Activated CD4-positive, alpha-beta T cell treated with anti-CD3 and anti-CD28 coated beads for 24 hours (primary cell): Measurements from ENCODE around the gene TCEA3.
A peak's percentile ranks its signal among the peaks of the same experiment; 100 is the strongest.

Source experiments
- DNase-seq, 2 donors: peaks; one replicate each; pipeline ENCODE4 v3.0.0-alpha.2; 2020; ENCODE audit warnings: low read depth in 2 of 2

TCEA3 gene

DNA sequence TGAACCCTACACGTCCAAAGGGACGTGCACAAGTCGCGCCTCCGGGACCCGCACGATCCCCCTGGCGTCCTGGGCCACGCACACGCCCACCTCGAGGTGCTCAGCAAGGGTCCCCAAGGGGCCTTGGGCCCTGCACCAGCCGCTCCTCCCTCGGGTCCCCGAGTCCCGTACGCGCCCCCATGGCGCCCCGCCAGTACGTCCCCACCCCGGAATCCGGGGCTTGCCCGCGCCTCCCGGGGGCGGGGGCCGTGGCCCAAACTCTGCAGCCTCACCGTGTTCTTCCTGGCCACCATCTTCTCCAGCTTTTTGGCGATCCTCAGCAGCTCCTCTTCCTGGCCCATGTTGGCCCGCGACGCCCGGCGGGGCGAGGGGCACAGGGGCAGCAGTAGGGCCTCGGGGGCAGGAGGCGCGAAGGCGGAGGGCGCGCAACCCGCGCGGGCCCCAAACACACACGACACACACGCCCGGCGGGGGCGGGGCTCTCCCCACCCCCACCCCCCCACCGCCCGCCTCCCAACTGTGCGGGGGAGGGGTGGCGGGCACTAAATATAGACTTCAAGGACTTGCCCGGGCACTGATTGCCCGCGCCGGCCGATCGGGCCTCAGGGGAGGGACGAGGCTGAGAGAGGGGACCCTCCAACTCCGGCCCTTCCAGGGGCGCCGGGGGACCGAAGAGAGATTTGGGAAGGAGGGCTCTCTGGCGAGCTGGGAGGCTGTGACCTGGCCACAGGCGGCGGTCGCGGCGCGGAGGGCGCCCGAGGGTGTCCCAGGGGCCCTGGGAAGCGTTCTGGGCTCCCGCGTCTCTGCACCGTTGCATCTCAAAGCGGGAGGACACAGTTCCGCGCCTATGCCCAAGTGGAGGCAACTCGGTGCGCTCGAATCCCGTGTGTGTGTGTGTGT, at the start of gene TCEA3:
Gene TCEA3 (minus strand): TSS at position 456 of the 900 bp plus-strand sequence. CDS start 115 bp downstream, at position 341.
- DNase-seq, result peak in 1 of 2 donors; percentile 4

DNA sequence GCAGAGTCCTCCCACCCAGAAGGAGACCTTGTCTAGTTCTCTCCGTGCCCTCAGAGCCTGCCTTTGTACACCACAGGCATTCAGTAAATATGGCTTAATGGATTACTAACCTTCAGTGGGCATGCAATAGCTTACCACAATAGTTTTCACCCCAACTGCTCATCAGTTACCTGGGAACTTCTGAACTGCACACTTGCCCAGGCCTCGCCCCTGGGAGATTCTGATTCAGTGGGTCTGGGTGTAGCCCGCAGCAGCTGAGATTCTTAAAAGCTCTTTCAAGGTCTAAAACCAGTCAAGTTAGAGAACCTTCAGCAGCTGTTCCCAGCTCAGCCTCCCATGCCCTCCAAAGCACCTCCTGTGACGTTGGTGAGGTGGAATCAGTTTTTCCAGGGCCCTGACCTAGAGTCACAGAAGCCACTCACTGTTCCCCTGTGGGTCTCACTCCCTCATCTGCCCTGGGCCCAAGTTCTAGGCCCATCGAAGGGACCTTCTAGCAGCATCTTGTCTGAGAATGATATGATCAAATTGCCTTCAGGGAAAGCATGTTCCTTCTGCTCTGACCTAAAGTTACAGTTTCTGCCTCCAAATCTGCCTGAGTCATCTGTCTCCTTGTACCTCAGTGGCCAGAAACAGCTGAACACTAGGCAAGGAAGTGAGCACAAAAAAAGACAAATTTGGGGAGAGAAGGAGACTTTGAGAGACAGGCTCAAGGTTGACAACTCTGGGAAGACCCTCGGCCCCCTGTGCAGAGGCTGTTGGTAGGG, 48.7 kb upstream of the TCEA3 start:
- DNase-seq, result no peak

DNA sequence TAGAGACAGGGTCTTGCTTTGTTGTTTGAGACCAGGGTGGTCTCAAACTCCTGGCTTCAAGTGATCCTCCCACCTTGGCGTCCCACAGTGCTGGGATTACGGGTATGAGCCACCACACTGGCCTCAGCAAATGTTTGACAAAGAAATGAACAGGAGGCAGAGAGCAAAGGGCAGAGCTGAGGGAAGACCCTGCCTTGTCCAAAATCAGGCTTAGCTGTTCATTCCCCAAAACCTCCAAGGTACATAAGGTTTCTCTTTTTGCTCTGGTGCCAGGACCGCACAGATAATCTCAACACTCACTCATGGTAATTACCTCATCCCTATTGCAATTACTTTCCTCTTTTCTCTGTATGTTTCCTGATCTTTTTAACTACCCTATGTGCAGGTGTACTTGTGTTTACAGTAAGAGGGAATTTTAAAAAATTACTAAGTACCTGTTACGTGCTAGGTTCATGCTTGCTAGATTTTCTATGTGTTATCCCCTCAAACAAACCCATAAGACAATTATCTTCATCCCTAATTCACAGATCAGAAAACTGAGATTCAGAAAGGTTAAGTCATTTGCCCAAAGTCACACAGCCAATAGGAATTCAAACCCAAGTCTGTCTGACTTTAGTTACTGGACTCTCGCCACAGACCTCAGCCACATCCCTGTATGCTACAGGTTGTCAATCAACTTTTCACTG, 47.9 kb upstream of the TCEA3 start:
- DNase-seq, result no peak

DNA sequence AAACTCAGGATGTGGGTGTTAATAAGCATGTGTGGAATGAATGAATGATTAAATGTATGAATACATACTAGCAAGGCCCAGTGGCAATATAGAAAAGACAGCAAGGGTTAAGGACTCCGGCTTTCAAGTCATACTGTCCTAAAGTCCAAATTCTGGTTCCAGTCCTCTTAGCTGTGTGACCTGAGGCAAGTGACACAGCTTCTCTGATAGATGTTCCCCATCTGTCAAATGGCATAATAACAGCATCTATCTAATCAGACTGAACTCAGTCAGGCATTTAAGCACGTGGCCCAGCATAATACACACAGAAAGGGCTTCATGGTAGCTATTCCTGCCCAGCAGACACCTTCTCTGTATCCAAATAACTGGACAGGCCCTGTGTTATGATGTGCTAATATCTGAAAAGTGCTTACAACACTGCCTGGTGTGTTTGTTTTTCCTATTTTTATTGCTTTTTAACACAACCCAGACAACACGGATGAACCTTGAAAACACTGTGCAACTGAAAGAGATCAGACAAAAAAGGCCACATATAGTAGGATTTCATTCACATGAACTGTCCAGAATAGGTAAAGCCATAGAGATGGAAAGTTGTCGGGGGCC, 47.0 kb upstream of the TCEA3 start:
- no peak for DNase-seq

DNA sequence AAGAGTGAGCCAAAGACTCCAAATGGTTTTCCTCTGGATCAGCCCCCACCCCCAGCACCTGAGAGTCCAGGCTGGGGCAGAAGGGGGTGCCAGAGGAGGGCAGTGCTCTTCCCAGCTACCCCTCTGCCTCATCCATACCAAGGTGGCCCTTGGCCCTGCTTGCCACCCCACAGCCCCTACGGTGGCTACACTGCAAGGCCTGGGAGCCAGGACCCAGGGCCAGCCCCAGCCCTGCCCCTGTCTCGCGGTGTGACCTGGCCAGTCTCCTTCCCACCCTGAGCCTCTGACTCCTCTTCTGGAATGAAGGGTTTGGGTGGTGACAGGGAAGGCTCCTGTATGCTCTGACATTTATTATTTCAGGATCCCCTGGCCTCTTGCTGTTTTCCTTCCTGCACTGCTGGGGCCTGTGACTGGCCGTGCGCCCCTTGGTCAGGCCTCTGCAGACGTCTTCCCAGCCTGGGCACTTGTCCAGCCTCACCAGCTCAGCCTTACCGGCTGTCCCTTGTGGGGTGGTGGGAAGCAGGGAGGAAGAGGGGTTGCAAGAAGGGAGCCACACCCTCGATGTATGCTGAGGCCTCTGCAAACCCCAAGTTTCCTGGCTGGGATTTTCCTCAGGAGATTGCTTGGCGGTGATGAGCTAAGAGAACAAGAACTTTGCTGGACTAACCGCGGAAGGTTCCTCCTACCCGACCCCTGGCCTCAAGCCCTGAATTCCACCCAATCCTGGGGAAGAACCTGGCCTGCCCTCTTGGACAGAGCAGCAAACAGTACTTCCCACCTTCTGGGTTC, 45.9 kb upstream of the TCEA3 start:
- no peak for DNase-seq

DNA sequence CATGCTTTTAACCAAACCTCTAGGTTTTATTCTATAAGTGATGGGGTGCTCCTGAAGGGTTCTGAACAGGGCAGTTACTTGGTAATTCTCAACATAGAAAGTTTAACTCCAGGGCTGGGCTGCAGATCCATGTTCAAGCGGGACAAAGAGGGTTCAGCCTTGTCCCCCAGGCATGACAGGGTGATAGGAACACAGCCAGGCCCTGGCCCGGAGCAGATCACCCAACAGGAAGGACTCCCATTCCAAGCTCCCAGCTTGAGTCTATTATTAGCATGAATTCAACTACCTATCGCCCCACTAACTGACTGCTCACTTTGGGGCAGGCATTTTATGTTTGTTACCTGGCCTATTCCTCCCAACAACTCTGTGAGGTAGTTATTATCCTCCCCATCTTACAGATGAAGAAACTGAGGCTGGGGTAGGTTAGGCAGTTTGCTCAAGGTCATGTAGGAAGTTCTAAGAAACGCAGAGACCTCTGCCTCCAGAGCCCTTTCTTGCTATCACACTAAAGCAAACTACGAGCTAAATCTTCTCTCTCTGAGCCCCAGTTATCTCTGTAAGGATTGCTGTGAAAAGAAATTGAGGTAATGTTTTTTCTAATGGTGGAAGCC, 44.9 kb upstream of the TCEA3 start:
- DNase-seq, result no peak

DNA sequence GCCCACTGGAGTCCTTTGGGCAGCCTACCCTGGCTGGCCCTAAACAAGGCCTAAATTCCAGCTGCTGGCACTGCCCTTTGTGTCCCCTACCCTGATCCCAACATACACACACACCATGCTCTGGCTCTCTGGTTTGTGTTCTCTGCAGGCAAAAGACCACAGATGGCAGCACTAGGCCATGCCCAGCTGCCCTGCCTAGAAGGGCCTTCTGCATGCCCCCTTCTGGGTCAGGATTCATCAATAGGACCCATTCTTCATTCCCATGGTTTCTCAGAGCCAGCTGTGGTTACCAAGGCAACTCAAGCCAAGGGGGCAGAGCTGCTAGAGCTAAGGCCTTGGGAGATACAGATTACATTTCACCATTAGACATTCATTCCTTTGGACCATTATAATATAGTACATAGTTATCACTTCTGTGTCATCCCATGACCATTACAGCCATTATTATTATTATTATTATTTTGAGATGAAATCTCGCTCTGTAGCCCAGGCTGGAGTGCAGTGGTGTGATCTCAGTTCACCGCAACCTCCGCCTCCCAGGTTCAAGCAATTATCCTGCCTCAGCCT, 42.0 kb upstream of the TCEA3 start:
- no peak for DNase-seq

DNA sequence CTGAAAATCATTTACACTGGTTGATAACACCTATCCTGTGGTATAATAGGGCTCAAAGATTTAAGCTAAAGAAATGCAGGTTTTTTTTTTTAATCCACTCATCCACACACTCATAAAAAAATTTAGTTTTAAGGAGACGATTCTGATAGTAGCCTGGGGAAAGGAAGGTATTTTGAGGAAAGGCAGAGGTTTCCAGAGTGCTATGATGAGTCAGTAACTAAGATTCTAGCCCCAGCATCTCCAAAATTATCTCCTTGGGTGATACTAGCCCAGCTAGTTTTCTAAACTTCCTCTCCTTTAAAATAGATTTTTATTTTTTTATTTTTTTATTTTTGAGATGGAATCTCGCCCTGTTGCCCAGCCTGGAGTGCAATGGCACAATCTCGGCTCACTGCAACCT, 38.7 kb upstream of the TCEA3 start:
- DNase-seq, result no peak

DNA sequence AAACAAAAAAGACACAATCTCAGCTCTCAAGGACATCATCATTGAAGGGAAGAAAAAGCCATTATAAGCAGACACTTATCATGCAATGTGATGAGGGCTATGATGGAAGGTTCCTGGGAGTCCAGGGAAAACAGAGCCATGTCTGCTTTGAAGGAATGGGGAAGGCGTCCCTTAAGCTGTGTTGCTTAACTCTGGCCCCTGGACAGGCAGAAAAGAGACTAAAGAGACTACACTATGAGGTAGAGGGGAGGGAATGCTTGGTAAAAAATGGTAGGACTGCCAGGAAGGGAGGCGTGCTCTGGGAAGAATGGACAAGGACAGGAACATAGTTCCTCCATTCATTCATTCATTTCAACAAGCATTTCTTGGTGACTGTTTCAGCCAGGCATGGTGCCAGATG, 38.2 kb upstream of the TCEA3 start:
- DNase-seq, result no peak

DNA sequence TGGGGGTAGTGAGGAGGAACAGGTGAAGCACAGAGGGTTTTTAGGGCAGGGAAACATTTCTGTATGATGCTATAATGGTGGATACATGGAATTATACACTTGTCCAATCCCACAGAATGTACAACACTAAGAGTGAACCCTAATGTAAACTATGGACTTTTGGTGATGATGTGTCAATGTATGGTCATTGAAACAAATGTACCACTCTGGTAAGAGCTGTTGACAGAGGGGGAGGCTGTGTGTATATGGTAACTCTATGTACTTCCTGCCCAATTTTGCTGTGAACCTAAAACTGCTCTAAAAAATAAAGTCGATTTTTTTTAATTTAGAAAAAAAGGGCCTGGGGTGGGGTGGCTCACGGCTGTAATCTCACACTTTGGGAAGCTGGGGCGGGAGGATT, 36.5 kb upstream of the TCEA3 start:
- no peak for DNase-seq

DNA sequence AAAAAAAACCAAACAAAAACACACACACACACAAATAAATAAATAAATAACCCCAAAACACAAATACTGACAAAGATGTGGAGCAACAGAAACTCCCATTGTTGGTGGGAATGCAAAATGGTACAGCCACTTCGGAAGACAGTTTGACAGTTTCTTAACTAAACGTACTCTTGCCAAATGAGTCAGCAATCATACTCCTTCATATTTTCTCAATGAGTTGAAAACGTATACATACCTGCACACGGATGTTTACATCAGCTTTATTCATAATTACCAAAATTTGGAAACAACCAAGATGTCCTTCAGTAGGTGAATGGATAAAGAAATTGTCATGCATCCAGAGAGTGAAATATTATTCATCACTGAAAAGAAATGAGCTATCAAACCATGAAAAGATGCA, 36.0 kb upstream of the TCEA3 start:
- DNase-seq, result no peak

DNA sequence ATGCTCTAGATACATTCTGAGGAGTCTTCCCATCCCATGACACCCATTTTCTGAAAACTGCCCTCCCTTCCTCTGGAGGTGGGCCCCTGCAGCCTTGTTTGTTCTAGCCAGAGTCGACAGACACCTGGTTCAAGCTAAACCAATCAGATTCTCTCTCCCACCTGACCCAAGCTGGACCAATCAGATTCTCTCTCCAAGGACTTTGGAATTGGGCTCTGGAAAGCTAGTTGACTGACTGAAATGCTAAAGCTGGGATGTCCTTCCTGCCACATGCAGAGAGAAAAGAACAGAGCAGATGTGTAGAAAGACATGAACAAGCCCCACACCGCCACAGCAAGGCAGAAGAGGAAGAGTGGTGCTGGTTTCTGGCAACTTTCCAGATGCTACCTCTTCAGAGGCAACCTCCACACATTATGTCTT, 34.8 kb upstream of the TCEA3 start:
- DNase-seq, result no peak

DNA sequence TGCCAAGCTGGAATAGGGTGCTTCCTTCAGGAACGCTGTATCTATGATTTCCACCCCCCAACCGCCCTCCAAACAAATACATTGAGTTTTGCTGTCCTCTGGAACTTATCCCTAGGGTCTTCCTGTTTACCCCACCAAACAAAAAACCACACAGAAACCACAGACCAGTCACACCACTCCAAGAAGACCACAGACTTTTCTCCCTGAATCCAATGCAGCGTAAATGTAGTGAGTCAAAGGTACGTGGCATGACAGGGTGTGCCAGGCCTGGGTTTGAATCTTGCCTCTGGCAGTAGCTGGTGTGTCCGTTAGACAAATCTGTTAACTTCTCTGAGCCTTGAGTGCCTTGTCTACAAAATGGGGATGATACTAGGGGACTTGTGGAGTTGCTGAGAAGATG, 31.7 kb upstream of the TCEA3 start:
- DNase-seq, result no peak

DNA sequence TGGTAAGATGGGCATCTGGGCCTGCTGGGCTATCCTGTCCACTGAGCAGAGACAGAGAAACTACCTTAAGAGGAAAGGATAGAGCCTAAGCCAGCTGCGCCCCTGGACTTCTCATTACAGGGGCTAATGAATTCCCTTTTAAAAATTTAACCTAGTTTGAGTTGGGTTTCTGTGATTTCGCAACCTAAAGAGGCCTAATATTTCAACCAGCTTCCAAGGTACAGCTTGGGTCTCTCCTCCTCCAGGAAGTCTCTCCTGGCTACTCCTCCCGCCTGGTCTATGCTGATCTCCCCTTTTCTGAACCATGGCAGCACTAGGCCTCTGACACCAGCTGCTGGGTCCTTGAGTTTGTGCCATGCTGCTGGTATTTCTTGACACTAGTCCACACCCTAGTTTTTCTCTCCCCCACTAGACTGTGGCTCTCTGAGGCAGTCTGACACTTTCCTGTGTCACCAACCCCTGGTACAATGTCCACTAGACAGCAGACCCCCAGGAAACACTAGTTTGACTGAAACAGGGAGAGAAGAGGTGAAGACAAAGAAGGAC, 29.0 kb upstream of the TCEA3 start:
- no peak for DNase-seq

DNA sequence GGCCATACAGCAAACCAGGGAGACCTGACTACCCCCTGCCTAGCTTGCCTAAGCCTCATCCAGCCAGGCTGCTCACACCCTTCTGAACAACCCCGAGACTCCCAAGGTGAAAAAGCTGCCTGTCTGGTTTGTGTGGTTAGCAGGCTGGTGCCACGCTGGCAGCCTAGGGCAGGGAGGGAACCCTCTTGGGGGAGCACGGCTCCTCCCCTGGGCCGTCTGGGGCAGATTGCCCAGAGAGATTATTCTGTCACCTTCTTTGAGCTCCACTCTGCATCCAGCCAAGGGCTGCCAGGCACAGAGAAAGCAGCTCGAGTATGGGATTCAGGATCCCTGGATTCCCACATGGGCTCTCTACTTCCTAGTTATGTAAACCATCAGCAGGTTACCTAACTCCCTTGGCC, 27.5 kb upstream of the TCEA3 start:
- DNase-seq, result no peak

DNA sequence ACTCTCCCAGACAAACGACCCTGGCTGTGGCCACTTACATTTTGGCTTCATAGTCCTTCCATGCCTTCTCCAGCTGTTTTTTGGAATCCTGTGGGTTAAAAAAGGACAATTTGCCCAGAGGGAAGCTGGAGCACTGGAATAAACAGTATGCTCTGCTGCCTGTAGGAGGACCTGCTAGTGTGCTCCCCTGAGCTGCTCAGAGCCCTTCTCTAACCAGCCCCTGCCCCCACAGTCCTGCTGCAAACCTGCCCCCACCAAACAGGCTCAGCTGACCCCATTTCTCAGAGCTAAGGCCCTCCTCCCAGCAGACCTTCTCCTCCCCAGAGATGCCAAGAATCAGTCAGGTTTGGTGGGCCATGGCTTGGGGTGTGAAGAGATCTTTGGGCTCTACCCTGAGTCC, 26.9 kb upstream of the TCEA3 start:
- no peak for DNase-seq

DNA sequence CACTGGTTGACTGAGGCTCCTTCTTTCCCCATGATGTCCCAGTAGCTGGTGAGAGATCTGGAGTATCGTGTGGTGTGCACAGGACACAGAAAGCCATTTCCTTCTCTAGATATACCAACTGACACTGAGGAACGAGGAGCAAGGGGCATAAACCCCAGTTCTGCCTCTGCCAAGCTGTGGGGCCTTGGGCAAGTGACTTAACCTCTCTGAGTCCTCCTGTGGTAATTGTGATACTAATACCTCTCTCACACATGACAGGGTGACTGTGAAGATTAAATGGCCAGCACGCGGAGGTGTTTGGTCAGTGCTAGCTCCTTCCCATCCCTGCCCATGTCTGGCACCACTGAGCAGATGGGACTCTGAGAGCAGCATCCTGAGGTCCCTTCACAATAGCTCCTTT, 26.3 kb upstream of the TCEA3 start:
- no peak for DNase-seq

DNA sequence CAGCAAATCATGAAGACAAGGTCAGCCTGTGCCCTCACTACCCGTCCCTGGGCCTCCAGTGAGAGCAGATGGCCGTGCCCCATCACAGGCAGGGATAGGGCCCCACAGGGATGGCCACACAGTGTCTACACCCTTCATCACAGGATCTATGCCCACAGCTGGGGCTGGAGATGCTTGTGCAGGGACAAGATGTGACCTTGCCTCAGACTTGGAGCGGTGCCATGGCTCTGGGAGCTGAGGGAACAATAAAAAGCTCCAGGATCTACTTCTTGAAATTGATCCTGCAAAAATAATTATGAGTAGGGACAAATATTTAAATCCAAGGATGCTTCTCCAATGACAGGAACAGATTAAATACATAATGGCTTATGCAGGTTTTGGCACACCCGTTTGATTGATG, 25.4 kb upstream of the TCEA3 start:
- DNase-seq, result no peak

DNA sequence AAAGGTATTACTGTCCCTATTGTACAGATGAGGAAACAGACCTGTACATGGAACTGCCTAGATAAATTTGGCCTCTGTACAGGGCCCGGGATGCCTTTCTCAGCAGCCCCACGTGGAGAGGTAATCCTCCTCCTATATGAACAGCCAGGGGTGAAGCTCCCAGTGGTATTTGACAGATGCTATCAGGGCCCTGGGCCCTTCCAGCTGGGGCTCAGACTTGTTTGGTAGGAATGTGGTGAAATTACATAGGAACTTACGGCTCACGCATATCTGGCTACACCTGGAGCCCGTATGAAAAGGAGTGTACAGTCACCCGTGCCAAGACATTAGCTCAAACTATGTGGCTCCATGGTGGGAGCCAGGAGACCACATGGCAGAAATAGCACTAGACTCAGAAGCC, 24.8 kb upstream of the TCEA3 start:
- no peak for DNase-seq

DNA sequence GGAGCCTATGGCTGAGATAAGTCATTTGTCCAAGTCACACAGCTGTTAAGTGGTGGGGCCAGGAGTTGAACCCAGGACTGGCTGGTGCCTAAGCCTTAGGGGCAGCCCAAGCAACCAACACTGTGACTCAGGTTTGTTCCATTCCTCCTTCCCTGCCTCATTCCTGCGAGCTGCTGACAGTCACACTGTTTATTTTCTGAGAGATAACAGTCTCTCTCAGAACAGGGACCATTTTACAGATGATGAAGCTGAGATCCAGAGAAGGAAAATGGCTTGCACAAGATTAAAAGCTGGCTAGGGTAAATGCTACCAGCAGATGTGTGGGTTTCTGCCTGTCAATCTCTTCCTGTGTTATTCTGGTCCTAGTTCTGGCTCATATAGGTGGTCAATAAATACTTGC, 24.3 kb upstream of the TCEA3 start:
- no peak for DNase-seq
